ENCODE data around the gene ADCY10.

The ADCY10 gene

GRCh38 chr1:167772436-167772835, 141.5 kb downstream of the ADCY10 start:
- DNase-seq = no peak

- no peak for DNase-seq
Measured at GRCh38 chr1:167770127-167770526, 143.8 kb downstream of the ADCY10 start.

GRCh38 chr1:167767761-167768160, 146.2 kb downstream of the ADCY10 start:
- DNase-seq = no peak

- no peak for DNase-seq
Measured at GRCh38 chr1:167766538-167766937, 147.4 kb downstream of the ADCY10 start.

GRCh38 chr1:167765496-167765895, 148.4 kb downstream of the ADCY10 start:
- no peak for DNase-seq

- DNase-seq = no peak
Measured at GRCh38 chr1:167764458-167765330, 149.2 kb downstream of the ADCY10 start.

- no peak for DNase-seq
Measured at GRCh38 chr1:167763525-167764220, 150.3 kb downstream of the ADCY10 start.

- DNase-seq = peak; percentile 11
Measured at GRCh38 chr1:167762061-167762746, 151.7 kb downstream of the ADCY10 start.

- no peak for DNase-seq
Measured at GRCh38 chr1:167761400-167761799, 152.5 kb downstream of the ADCY10 start.
